Thoracic aorta (tissue), 2 donors: ENCODE measurements around the gene FOS. TPM values are rescaled to one million over a fixed set of nuclear protein-coding genes. Genes with fewer than 3 reads are reported as not detected.

Experiments used
- ATAC-seq: fragments of 150-250 bp; one replicate; pipeline ENCODE4 v1.8.0; 2017; ENCODE audit warnings: low read depth; ENCODE audit not compliant: insufficient number of reproducible peaks, low FRiP score
- DNase-seq: peaks from one replicate; pipeline ENCODE4 v3.0.0-alpha.2; 2020; ENCODE audit warnings: low spot score
- H3K27ac ChIP-seq, 2 donors: fragments of 200-600 bp; sonication (generic); 1 replicate in 1 of 2; 2 replicates in 1 of 2; pipeline ENCODE4 v1.5.1; 2016; ENCODE audit warnings: mild to moderate bottlenecking in 2 of 2, moderate library complexity in 2 of 2
- H3K27me3 ChIP-seq: fragments of 200-600 bp; sonication (generic); replicated peaks from 2 replicates; pipeline ENCODE4 v1.6.0; 2016; ENCODE audit warnings: mild to moderate bottlenecking; ENCODE audit not compliant: insufficient read depth
- H3K36me3 ChIP-seq: fragments of 200-600 bp; sonication (generic); one replicate; pipeline ENCODE4 v1.5.1; 2016
- H3K4me1 ChIP-seq, 2 donors: fragments of 200-600 bp; sonication (generic); 1 replicate in 1 of 2; 2 replicates in 1 of 2; pipeline versions ENCODE4 v1.5.1 to v1.6.0; 2016; ENCODE audit warnings: low read depth in 2 of 2, mild to moderate bottlenecking in 1 of 2; ENCODE audit not compliant: control insufficient read depth in 1 of 2
- H3K4me3 ChIP-seq: fragments of 200-600 bp; sonication (generic); 2 replicates; pipeline ENCODE4 v1.5.1; 2016; ENCODE audit warnings: mild to moderate bottlenecking
- H3K9me3 ChIP-seq: fragments of 200-600 bp; sonication (generic); 2 replicates; pipeline ENCODE4 v1.5.1; 2016
- CTCF ChIP-seq: fragments of 200-600 bp; sonication (generic); IDR thresholded peaks from one replicate; pipeline ENCODE4 v1.5.1; 2019; ENCODE audit warnings: antibody characterized with exemption
- total RNA-seq, 2 donors: library from RNA; depleted of rRNA; stranded (reverse); fragments of >200 nt; gene quantifications; one replicate each; pipeline versions ENCODE4 v1.1.0 to v1.2.3, GENCODE V29; 2016

FOS gene
- total RNA-seq, 2 donors from 2014 or later: 358 to 3,038 TPM

- H3K36me3 ChIP-seq: no peaks in the 10 kb centered on the region
- no peak for TF ChIP-seq CTCF
- no peaks in the 10 kb centered on the region for H3K27me3 ChIP-seq
- H3K27ac ChIP-seq: peak overlapping the region; percentile 19 to 34
- peak; percentile 63 for ATAC-seq
- peak overlapping the region; percentile 30 for H3K4me3 ChIP-seq
- peak; percentile 63 for DNase-seq
- H3K9me3 ChIP-seq: no peaks in the 10 kb centered on the region
- peaks cover 0 to 34% of the 10 kb centered on the region in 2 donors for H3K4me1 ChIP-seq
Observed at GRCh38 chr14:75310295-75311111, 31.9 kb downstream of the FOS start.

DNA sequence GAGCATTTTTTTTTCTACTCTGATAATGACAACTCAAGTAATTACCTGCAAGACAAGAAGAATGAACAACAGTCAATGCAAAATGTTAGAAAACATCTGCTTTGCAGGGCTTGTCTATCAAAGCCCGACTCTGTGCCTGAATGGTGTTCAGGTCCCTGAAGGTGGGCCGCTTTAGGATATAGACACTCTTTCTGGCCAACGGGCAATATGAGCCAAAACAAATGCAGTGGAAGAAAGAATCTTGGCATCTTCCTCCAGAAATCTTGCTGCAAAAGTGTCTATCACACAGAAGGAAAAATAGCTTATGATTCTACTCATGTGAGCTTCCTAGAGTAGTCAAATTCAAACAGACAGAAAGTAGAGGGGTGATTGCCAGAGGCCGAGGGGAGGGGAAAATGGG, 32.7 kb downstream of the FOS start:
- Histone ChIP-seq H3K9me3 (no peaks in the 10 kb centered on the region), H3K27me3 (no peaks in the 10 kb centered on the region), H3K4me3 (no peak overlapping the region), H3K4me1 (peaks cover 0 to 37% of the 10 kb centered on the region in 2 donors), H3K36me3 (no peaks in the 10 kb centered on the region), H3K27ac (peak overlapping the region in 1 of 2 donors; percentile 34)
- DNase-seq (no peak), ATAC-seq (no peak)
- TF ChIP-seq CTCF: no peak

DNA sequence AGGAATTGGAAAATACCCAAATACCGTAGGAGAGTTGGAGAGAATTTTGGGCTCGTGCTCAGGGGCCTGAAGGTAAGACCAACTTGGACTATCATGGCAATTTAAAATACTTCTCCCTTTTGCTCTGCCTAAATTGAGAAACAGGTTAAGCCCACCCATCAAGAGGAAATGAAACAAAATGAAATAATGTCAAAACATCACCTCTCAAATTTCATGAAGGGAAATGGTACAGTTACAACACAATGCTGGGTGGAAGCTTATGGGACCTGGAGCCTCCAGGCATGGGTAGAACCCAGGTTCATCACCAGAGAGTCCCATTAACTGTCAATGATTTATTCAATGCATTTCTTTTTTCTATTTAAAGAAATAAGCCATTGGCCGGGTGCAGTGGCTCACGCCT, 33.7 kb downstream of the FOS start:
- Histone ChIP-seq H3K4me1 (peaks cover 0 to 37% of the 10 kb centered on the region in 2 donors), H3K36me3 (no peaks in the 10 kb centered on the region), H3K4me3 (no peak overlapping the region), H3K27me3 (no peaks in the 10 kb centered on the region), H3K9me3 (no peaks in the 10 kb centered on the region), H3K27ac (no peak overlapping the region)
- no peak for TF ChIP-seq CTCF
- no peak for DNase-seq
- no peak for ATAC-seq

GRCh38 chr14:75313294-75313693, 34.7 kb downstream of the FOS start:
- no peak overlapping the region for H3K4me3 ChIP-seq
- H3K27me3 ChIP-seq: no peaks in the 10 kb centered on the region
- TF ChIP-seq CTCF: no peak
- H3K27ac ChIP-seq: no peak overlapping the region
- no peaks in the 10 kb centered on the region for H3K9me3 ChIP-seq
- H3K4me1 ChIP-seq: peaks cover 0 to 37% of the 10 kb centered on the region in 2 donors
- no peak for DNase-seq
- no peaks in the 10 kb centered on the region for H3K36me3 ChIP-seq
- ATAC-seq: no peak

- no peaks in the 10 kb centered on the region for H3K9me3 ChIP-seq
- H3K27me3 ChIP-seq: no peaks in the 10 kb centered on the region
- DNase-seq (no peak), ATAC-seq (no peak)
- no peak for TF ChIP-seq CTCF
- peak overlapping the region; percentile 6 for H3K4me3 ChIP-seq
- no peaks in the 10 kb centered on the region for H3K36me3 ChIP-seq
- peaks cover 0 to 34% of the 10 kb centered on the region in 2 donors for H3K4me1 ChIP-seq
- no peak overlapping the region for H3K27ac ChIP-seq
Observed at GRCh38 chr14:75315144-75315543, 36.5 kb downstream of the FOS start.
